HG02588 (cell line): ENCODE measurements around the gene RNU7-1.

Experiments used
- ATAC-seq: cut with Tn5 transposase; IDR thresholded peaks from one replicate; pipeline ENCODE4 v1.9.1; 2021; ENCODE audit warnings: mild to moderate bottlenecking, moderate library complexity; ENCODE audit not compliant: unreplicated experiment

RNU7-1 gene

GRCh38 chr12:6936636-6937480 lies 6.8 kb upstream of the RNU7-1 start:
- no peak for ATAC-seq

GRCh38 chr12:6937481-6938352 lies 5.9 kb upstream of the RNU7-1 start:
- peak; percentile 85 for ATAC-seq

- ATAC-seq: no peak
These were observed 5.0 kb upstream of the RNU7-1 start for GRCh38 chr12:6938353-6939190.

- ATAC-seq: no peak
These were observed 4.5 kb upstream of the RNU7-1 start for GRCh38 chr12:6939191-6939540.

GRCh38 chr12:6941267-6941666 lies 2.3 kb upstream of the RNU7-1 start:
- ATAC-seq: no peak

GRCh38 chr12:6941782-6942181 lies 1.8 kb upstream of the RNU7-1 start:
- ATAC-seq: no peak

GRCh38 chr12:6942331-6942665 lies 1.3 kb upstream of the RNU7-1 start:
- no peak for ATAC-seq

- peak; percentile 29 for ATAC-seq
These were observed 261 bp upstream of the RNU7-1 start for GRCh38 chr12:6943389-6943721.

GRCh38 chr12:6944381-6945186 lies 968 bp downstream of the RNU7-1 start:
- ATAC-seq: peak; percentile 39

- no peak for ATAC-seq
These were observed 2.0 kb downstream of the RNU7-1 start for GRCh38 chr12:6945613-6946012.

GRCh38 chr12:6946033-6946919 lies 2.7 kb downstream of the RNU7-1 start:
- no peak for ATAC-seq

- ATAC-seq: no peak
These were observed 3.3 kb downstream of the RNU7-1 start for GRCh38 chr12:6946920-6947374.

- ATAC-seq: no peak
These were observed 4.0 kb downstream of the RNU7-1 start for GRCh38 chr12:6947615-6948014.

- ATAC-seq: no peak
These were observed 5.4 kb downstream of the RNU7-1 start for GRCh38 chr12:6948873-6949594.

GRCh38 chr12:6950401-6950801 lies 6.8 kb downstream of the RNU7-1 start:
- ATAC-seq: no peak

- no peak for ATAC-seq
These were observed 7.4 kb downstream of the RNU7-1 start, which contains the start of gene PTPN6 for GRCh38 chr12:6950811-6951540. Gene PTPN6 (plus strand): TSS chr12:6951356. CDS start chr12:6951513, 157 bp downstream.

- no peak for ATAC-seq
These were observed 8.0 kb downstream of the RNU7-1 start for GRCh38 chr12:6951551-6952120.
